DOHH2 (cell line): ENCODE results near the gene MYBPC1.

Experiments
- H3F3A ChIP-seq: fragments of 200-600 bp; sonication (generic), shearing (Covaris generic); 2 replicates; pipeline ENCODE4 v1.6.0; 2016; ENCODE audit warnings: antibody characterized with exemption, mild to moderate bottlenecking; ENCODE audit not compliant: control insufficient read depth, insufficient read depth
- H3K27ac ChIP-seq: fragments of 200-600 bp; sonication (generic); 2 replicates; pipeline ENCODE4 v1.5.1; 2014; ENCODE audit warnings: low read depth, mild to moderate bottlenecking, low read length, moderate library complexity
- H3K27me3 ChIP-seq: fragments of 200-600 bp; sonication (generic); 2 replicates; pipeline ENCODE4 v1.6.1; 2014; ENCODE audit warnings: mild to moderate bottlenecking, low read length, mixed read lengths; ENCODE audit not compliant: control insufficient read depth
- H3K36me3 ChIP-seq: fragments of 200-600 bp; sonication (generic); 2 replicates; pipeline ENCODE4 v1.6.1; 2014; ENCODE audit warnings: mild to moderate bottlenecking, low read length, moderate library complexity, mixed read lengths; ENCODE audit not compliant: control insufficient read depth
- H3K4me1 ChIP-seq: fragments of 200-600 bp; sonication (generic); 2 replicates; pipeline ENCODE4 v1.6.1; 2014; ENCODE audit warnings: mild to moderate bottlenecking, low read length, mixed read lengths; ENCODE audit not compliant: control insufficient read depth
- H3K4me2 ChIP-seq: fragments of 200-600 bp; sonication (generic); 2 replicates; pipeline ENCODE4 v1.6.0; 2014; ENCODE audit warnings: mild to moderate bottlenecking, low read length, moderate library complexity
- H3K4me3 ChIP-seq: fragments of 200-600 bp; sonication (generic); 2 replicates; pipeline ENCODE4 v1.5.1; 2014; ENCODE audit warnings: mild to moderate bottlenecking, low read length, mixed read lengths
- H3K79me2 ChIP-seq: fragments of 200-600 bp; sonication (generic); 2 replicates; pipeline ENCODE4 v1.6.1; 2014; ENCODE audit warnings: mild to moderate bottlenecking, low read length, mixed read lengths; ENCODE audit not compliant: control insufficient read depth
- H3K9me2 ChIP-seq: fragments of 200-600 bp; sonication (generic); replicated peaks from 2 replicates; pipeline ENCODE4 v1.6.1; 2014; ENCODE audit warnings: mild to moderate bottlenecking, low read length, mixed read lengths; ENCODE audit not compliant: control insufficient read depth
- H3K9me3 ChIP-seq: fragments of 200-600 bp; sonication (generic); 2 replicates; pipeline ENCODE4 v1.6.1; 2014; ENCODE audit warnings: antibody characterized with exemption, low read length, mixed read lengths; ENCODE audit not compliant: control insufficient read depth, insufficient read depth
- H4K20me1 ChIP-seq: fragments of 200-600 bp; sonication (generic); 2 replicates; pipeline ENCODE4 v1.6.0; 2014; ENCODE audit warnings: low read depth, mild to moderate bottlenecking, antibody characterized with exemption, low read length, moderate library complexity; ENCODE audit not compliant: control insufficient read depth, insufficient read depth
- EZH2phosphoT487 ChIP-seq: fragments of 200-600 bp; sonication (generic); IDR thresholded peaks from 2 replicates; pipeline ENCODE4 v1.6.1; 2017; ENCODE audit warnings: borderline replicate concordance, mild to moderate bottlenecking, antibody characterized with exemption, low read length, moderate library complexity, mixed read lengths
- TF ChIP-seq, protein P1 (sequence below): fragments of 200-600 bp; sonication (generic); IDR thresholded peaks from one replicate; pipeline ENCODE4 v1.5.1; 2014; ENCODE audit warnings: antibody characterized with exemption, mild to moderate bottlenecking, low read depth, low read length; ENCODE audit not compliant: poor library complexity, severe bottlenecking

MYBPC1 gene

DNA sequence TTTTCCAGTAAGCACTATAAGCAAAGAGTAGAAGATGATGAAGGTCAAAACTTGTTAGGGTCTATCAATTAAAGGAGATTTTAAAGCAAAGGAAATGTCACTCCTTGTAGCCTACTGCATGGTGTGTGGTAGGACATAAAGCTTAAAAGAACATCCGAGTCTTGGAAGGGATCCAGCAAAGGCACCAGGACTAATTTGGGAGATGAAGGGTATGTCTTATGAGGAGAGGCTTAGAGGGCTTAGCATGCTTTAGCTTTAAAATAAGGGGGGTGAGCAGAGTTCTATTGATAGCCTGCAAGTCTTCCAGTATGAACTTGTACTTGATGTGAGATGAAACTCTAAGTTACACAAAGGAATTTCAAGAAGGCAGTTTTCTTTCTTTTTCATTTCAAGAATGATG is 11.8 kb upstream of the MYBPC1 start:
- Histone ChIP-seq H3K4me1 (no peaks in the 10 kb centered on the region), H3K4me2 (no peak overlapping the region), H4K20me1 (no peaks in the 10 kb centered on the region), H3K4me3 (no peak overlapping the region), H3K27ac (no peak overlapping the region), H3F3A (no peaks in the 10 kb centered on the region), H3K9me3 (no peaks in the 10 kb centered on the region), H3K79me2 (no peaks in the 10 kb centered on the region), H3K9me2 (no peaks in the 10 kb centered on the region; the same call in 1 of the 2 replicates), H3K36me3 (no peaks in the 10 kb centered on the region), H3K27me3 (0 out of 2 replicates have a peak, but pooled peaks cover 4% of the 10 kb centered on the region)
- no peak for TF ChIP-seq EZH2phosphoT487
- TF ChIP-seq, protein P1, sequence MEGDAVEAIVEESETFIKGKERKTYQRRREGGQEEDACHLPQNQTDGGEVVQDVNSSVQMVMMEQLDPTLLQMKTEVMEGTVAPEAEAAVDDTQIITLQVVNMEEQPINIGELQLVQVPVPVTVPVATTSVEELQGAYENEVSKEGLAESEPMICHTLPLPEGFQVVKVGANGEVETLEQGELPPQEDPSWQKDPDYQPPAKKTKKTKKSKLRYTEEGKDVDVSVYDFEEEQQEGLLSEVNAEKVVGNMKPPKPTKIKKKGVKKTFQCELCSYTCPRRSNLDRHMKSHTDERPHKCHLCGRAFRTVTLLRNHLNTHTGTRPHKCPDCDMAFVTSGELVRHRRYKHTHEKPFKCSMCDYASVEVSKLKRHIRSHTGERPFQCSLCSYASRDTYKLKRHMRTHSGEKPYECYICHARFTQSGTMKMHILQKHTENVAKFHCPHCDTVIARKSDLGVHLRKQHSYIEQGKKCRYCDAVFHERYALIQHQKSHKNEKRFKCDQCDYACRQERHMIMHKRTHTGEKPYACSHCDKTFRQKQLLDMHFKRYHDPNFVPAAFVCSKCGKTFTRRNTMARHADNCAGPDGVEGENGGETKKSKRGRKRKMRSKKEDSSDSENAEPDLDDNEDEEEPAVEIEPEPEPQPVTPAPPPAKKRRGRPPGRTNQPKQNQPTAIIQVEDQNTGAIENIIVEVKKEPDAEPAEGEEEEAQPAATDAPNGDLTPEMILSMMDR = no peak

DNA sequence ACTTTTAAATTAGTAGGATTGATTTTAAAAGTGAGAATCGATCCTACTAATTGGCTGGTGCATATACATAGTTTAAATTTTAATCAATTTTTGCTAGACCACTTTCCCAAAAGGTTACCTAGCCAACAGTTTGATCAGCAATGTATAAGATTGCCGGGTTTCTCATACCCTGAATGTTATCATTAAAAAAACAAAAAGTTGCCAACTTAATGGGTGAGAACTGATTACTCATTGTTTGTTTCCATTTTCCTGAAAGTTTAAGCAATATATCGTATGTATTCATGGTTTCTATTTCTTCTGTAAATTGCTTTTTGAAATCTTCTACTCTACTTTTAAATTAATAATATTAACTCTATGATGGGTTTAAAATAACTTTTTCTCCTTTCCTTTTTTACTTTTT is 4.4 kb upstream of the MYBPC1 start:
- TF ChIP-seq EZH2phosphoT487 = no peak
- TF ChIP-seq, protein P1 = no peak

DNA sequence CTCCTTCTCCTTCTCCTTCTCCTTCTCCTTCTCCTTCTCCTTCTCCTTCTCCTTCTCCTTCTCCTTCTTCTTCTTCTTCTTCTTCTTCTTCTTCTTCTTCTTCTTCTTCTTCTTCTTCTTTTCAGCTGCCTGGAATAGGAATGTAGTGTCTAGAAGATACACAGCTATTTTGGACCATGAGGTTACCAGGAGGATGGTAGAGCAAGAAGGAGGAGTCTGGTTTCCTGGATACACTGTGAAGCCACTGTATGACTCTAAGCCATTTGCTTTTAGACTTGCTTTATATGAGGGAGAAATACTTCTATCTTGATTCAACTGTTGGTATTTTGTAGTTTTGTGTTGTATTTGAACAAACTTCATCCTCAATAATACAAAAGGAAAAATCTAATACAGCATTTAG is 3.0 kb upstream of the MYBPC1 start:
- Histone ChIP-seq H4K20me1 (no peaks in the 10 kb centered on the region), H3K4me2 (no peak overlapping the region), H3K4me3 (no peak overlapping the region), H3K9me2 (no peaks in the 10 kb centered on the region), H3K36me3 (no peaks in the 10 kb centered on the region), H3K79me2 (no peaks in the 10 kb centered on the region), H3K27ac (no peak overlapping the region), H3F3A (no peaks in the 10 kb centered on the region), H3K27me3 (peaks cover 14% of the 10 kb centered on the region), H3K4me1 (no peaks in the 10 kb centered on the region), H3K9me3 (no peaks in the 10 kb centered on the region)
- no peak for TF ChIP-seq EZH2phosphoT487
- TF ChIP-seq, protein P1 = no peak

More for the DNA sequence above, 4.4 kb upstream of the MYBPC1 start:
- no peaks in the 10 kb centered on the region for H4K20me1 ChIP-seq
- H3K4me2 ChIP-seq = no peak overlapping the region
- no peak overlapping the region for H3K4me3 ChIP-seq
- no peaks in the 10 kb centered on the region for H3K4me1 ChIP-seq
- H3K27ac ChIP-seq = no peak overlapping the region
- H3F3A ChIP-seq = no peaks in the 10 kb centered on the region
- H3K36me3 ChIP-seq = no peaks in the 10 kb centered on the region
- no peaks in the 10 kb centered on the region for H3K79me2 ChIP-seq
- H3K9me3 ChIP-seq = no peaks in the 10 kb centered on the region
- peaks cover 14% of the 10 kb centered on the region for H3K27me3 ChIP-seq
- no peaks in the 10 kb centered on the region for H3K9me2 ChIP-seq

DNA sequence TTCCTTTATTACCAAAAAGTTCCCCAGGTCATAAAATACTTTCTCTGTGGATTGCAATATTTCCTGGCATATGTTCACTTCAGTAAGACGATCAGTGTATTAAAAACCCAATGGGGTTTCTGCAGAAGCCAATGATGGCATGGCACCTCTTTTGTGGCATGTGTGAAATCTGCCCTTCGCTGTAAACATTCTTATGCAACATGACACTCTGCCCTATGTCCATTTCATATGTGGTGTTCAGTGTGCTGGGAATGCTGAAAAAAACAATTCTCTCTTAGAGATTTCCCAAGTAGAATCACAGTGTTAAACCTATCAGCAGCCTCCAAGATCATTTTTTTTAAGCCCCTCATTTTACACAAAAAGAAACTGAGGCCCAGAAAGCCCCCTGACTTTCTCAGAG is 2.3 kb upstream of the MYBPC1 start:
- Histone ChIP-seq H3F3A (no peaks in the 10 kb centered on the region), H3K4me2 (no peak overlapping the region)
- TF ChIP-seq EZH2phosphoT487 = no peak
- TF ChIP-seq, protein P1 = no peak

More for the DNA sequence above, 2.3 kb upstream of the MYBPC1 start:
- Histone ChIP-seq H3K9me3 (no peaks in the 10 kb centered on the region), H3K36me3 (no peaks in the 10 kb centered on the region), H3K4me3 (no peak overlapping the region), H3K27ac (no peak overlapping the region), H3K27me3 (peaks cover 14% of the 10 kb centered on the region), H4K20me1 (no peaks in the 10 kb centered on the region), H3K79me2 (no peaks in the 10 kb centered on the region), H3K4me1 (no peaks in the 10 kb centered on the region), H3K9me2 (no peaks in the 10 kb centered on the region)
